Measurements from ENCODE around the gene PRMT5. TPM values are rescaled to one million over a fixed set of nuclear protein-coding genes. Genes with fewer than 3 reads are reported as not detected.

Gene PRMT5
- total RNA-seq, 2 experiments from 2014 or later, result 121 to 151 TPM

- DNase-seq, result peak; percentile 52
Measured at GRCh38 chr14:22898302-22899090, 30.7 kb downstream of the PRMT5 start.

GRCh38 chr14:22897357-22897756 lies 31.8 kb downstream of the PRMT5 start:
- ChIA-PET CTCF (interaction anchor here (1.8 to 8.3 kb wide), 3 partner anchors 10 to 327 kb away, joined by 8 to 71 read pairs (median 13); no protein-coding TSS in a partner anchor), POLR2A (no interaction called here)
- Mint-ChIP-seq H3K9me3 (ENCODE audit: low read depth) (no peaks in the 10 kb centered on the region), H3K27me3 (no peaks in the 10 kb centered on the region), H3K4me3 (no peak overlapping the region), H3K27ac (no peak overlapping the region), H3K4me1 (peaks cover 16% of the 10 kb centered on the region), H3K36me3 (ENCODE audit: low read depth) (peaks cover 23% of the 10 kb centered on the region)
- ATAC-seq, result no peak
- no peak for DNase-seq
- intact Hi-C loops (cut with DNase I, micrococcal nuclease), result no loop called here

More at GRCh38 chr14:22898302-22899090, 30.7 kb downstream of the PRMT5 start:
- H3K27ac Mint-ChIP-seq, result peak overlapping the region; percentile 77
- H3K9me3 Mint-ChIP-seq (ENCODE audit: low read depth), result no peaks in the 10 kb centered on the region
- ChIA-PET POLR2A (interaction anchor here (0.6 kb wide), 1 partner anchor 41 kb away, joined by 4 read pairs; no protein-coding TSS in a partner anchor), CTCF (interaction anchor here (0.5 to 8.3 kb wide), 5 partner anchors 11 to 136 kb away, joined by 3 to 71 read pairs (median 4); partner anchors contain the start of gene LRP10)
- peak; percentile 96 for ATAC-seq
- no peaks in the 10 kb centered on the region for H3K27me3 Mint-ChIP-seq
- H3K4me3 Mint-ChIP-seq, result no peak overlapping the region
- peaks cover 29% of the 10 kb centered on the region for H3K36me3 Mint-ChIP-seq (ENCODE audit: low read depth)
- intact Hi-C loops (cut with DNase I, micrococcal nuclease), result no loop called here
- H3K4me1 Mint-ChIP-seq, result peaks cover 16% of the 10 kb centered on the region

GRCh38 chr14:22896760-22897159 lies 32.4 kb downstream of the PRMT5 start:
- no peaks in the 10 kb centered on the region for H3K9me3 Mint-ChIP-seq (ENCODE audit: low read depth)
- H3K36me3 Mint-ChIP-seq (ENCODE audit: low read depth), result peaks cover 19% of the 10 kb centered on the region
- no peaks in the 10 kb centered on the region for H3K27me3 Mint-ChIP-seq
- ATAC-seq (no peak), DNase-seq (no peak)
- ChIA-PET CTCF (interaction anchor here (0.9 to 8.3 kb wide), 6 partner anchors 9 to 327 kb away, joined by 3 to 71 read pairs (median 8); partner anchors contain the start of genes AJUBA and REM2), POLR2A (interaction anchor here (1.0 kb wide), 1 partner anchor 20 kb away, joined by 5 read pairs; no protein-coding TSS in a partner anchor)
- no peak overlapping the region for H3K4me3 Mint-ChIP-seq
- no peak overlapping the region for H3K27ac Mint-ChIP-seq
- intact Hi-C loops (cut with DNase I, micrococcal nuclease), result no loop called here
- peaks cover 16% of the 10 kb centered on the region for H3K4me1 Mint-ChIP-seq

- ChIA-PET POLR2A (interaction anchor here (0.5 to 1.0 kb wide), 4 partner anchors 20 to 250 kb away, joined by 3 to 5 read pairs (median 4); no protein-coding TSS in a partner anchor), CTCF (interaction anchor here (0.7 to 8.3 kb wide), 9 partner anchors 9 to 424 kb away, joined by 3 to 71 read pairs (median 3); partner anchors contain the start of genes AJUBA and REM2)
- intact Hi-C loops (cut with DNase I, micrococcal nuclease), result no loop called here
- H3K36me3 Mint-ChIP-seq (ENCODE audit: low read depth), result peaks cover 15% of the 10 kb centered on the region
- H3K27ac Mint-ChIP-seq, result no peak overlapping the region
- H3K4me1 Mint-ChIP-seq, result peaks cover 16% of the 10 kb centered on the region
- DNase-seq (no peak), ATAC-seq (no peak)
- no peak overlapping the region for H3K4me3 Mint-ChIP-seq
- no peaks in the 10 kb centered on the region for H3K27me3 Mint-ChIP-seq
- no peaks in the 10 kb centered on the region for H3K9me3 Mint-ChIP-seq (ENCODE audit: low read depth)
Measured at GRCh38 chr14:22896356-22896755, 32.8 kb downstream of the PRMT5 start.

- ChIA-PET POLR2A (no interaction called here), CTCF (interaction anchor here (0.6 to 8.3 kb wide), 10 partner anchors 8 to 325 kb away, joined by 3 to 71 read pairs (median 4); partner anchors contain the start of gene REM2)
- Mint-ChIP-seq H3K27me3 (no peaks in the 10 kb centered on the region), H3K36me3 (ENCODE audit: low read depth) (peaks cover 8% of the 10 kb centered on the region), H3K4me3 (no peak overlapping the region), H3K9me3 (ENCODE audit: low read depth) (no peaks in the 10 kb centered on the region), H3K4me1 (peaks cover 14% of the 10 kb centered on the region), H3K27ac (no peak overlapping the region)
- no peak for DNase-seq
- ATAC-seq, result no peak
- intact Hi-C loops (cut with DNase I, micrococcal nuclease), result no loop called here
Measured at GRCh38 chr14:22895402-22895801, 33.8 kb downstream of the PRMT5 start.

- Mint-ChIP-seq H3K27ac (no peak overlapping the region), H3K9me3 (ENCODE audit: low read depth) (no peaks in the 10 kb centered on the region), H3K4me1 (peaks cover 19% of the 10 kb centered on the region), H3K36me3 (ENCODE audit: low read depth) (peaks cover 5% of the 10 kb centered on the region), H3K4me3 (no peak overlapping the region), H3K27me3 (no peaks in the 10 kb centered on the region)
- intact Hi-C loops (cut with DNase I, micrococcal nuclease), result no loop called here
- CTCF ChIA-PET, result interaction anchor here (0.6 to 1.9 kb wide), 3 partner anchors 8 to 1063 kb away, joined by 3 to 7 read pairs (median 3); no protein-coding TSS in a partner anchor
- DNase-seq, result no peak
- ATAC-seq, result no peak
- POLR2A ChIA-PET, result no interaction called here
Measured at GRCh38 chr14:22893706-22894105, 35.5 kb downstream of the PRMT5 start.

- Mint-ChIP-seq H3K9me3 (ENCODE audit: low read depth) (no peaks in the 10 kb centered on the region), H3K4me1 (peaks cover 18% of the 10 kb centered on the region), H3K27me3 (no peaks in the 10 kb centered on the region), H3K4me3 (no peak overlapping the region), H3K27ac (no peak overlapping the region), H3K36me3 (ENCODE audit: low read depth) (peaks cover 2% of the 10 kb centered on the region)
- intact Hi-C loops (cut with DNase I, micrococcal nuclease), result no loop called here
- CTCF ChIA-PET, result interaction anchor here (0.6 to 1.9 kb wide), 6 partner anchors 9 to 1392 kb away, joined by 3 to 7 read pairs (median 3); no protein-coding TSS in a partner anchor
- no peak for ATAC-seq
- POLR2A ChIA-PET, result no interaction called here
- no peak for DNase-seq
Measured at GRCh38 chr14:22892488-22892887, 36.7 kb downstream of the PRMT5 start.

GRCh38 chr14:22890416-22890815 lies 38.8 kb downstream of the PRMT5 start:
- DNase-seq (no peak), ATAC-seq (no peak)
- H3K9me3 Mint-ChIP-seq (ENCODE audit: low read depth), result no peaks in the 10 kb centered on the region
- peaks cover 2% of the 10 kb centered on the region for H3K27me3 Mint-ChIP-seq
- no peak overlapping the region for H3K4me3 Mint-ChIP-seq
- peaks cover 29% of the 10 kb centered on the region for H3K4me1 Mint-ChIP-seq
- POLR2A ChIA-PET, result interaction anchor here (0.6 to 1.0 kb wide), 2 partner anchors 20 to 64 kb away, joined by 3 read pairs; no protein-coding TSS in a partner anchor
- no peak overlapping the region for H3K27ac Mint-ChIP-seq
- peaks cover 2% of the 10 kb centered on the region for H3K36me3 Mint-ChIP-seq (ENCODE audit: low read depth)
- CTCF ChIA-PET, result interaction anchor here (0.7 to 10.6 kb wide), 7 partner anchors 9 to 320 kb away, joined by 4 to 111 read pairs (median 6); partner anchors contain the start of gene LRP10
- intact Hi-C loops (cut with DNase I, micrococcal nuclease), result no loop called here

- Mint-ChIP-seq H3K4me1 (peaks cover 39% of the 10 kb centered on the region), H3K9me3 (ENCODE audit: low read depth) (no peaks in the 10 kb centered on the region), H3K27ac (no peak overlapping the region), H3K27me3 (peaks cover 2% of the 10 kb centered on the region), H3K4me3 (no peak overlapping the region), H3K36me3 (ENCODE audit: low read depth) (peaks cover 2% of the 10 kb centered on the region)
- intact Hi-C loops (cut with DNase I, micrococcal nuclease), result no loop called here
- CTCF ChIA-PET, result interaction anchor here (0.7 to 10.6 kb wide), 10 partner anchors 9 to 328 kb away, joined by 3 to 111 read pairs (median 3); partner anchors contain the start of genes DAD1 and LRP10
- POLR2A ChIA-PET, result no interaction called here
- no peak for DNase-seq
- ATAC-seq, result no peak
Measured at GRCh38 chr14:22888662-22889061, 40.5 kb downstream of the PRMT5 start.

- ATAC-seq (peak; percentile 11), DNase-seq (peak; percentile 76)
- Mint-ChIP-seq H3K4me1 (peaks cover 45% of the 10 kb centered on the region), H3K4me3 (peak overlapping the region; percentile 70), H3K27me3 (peaks cover 2% of the 10 kb centered on the region), H3K36me3 (ENCODE audit: low read depth) (peaks cover 2% of the 10 kb centered on the region), H3K27ac (no peak overlapping the region), H3K9me3 (ENCODE audit: low read depth) (no peaks in the 10 kb centered on the region)
- intact Hi-C loops (cut with DNase I, micrococcal nuclease), result loop anchor here (1.0 to 2.0 kb wide), 3 partner anchors 16 to 31 kb away; partner anchors contain the start of genes LRP10 (in 1 of the 2) and RBM23 (in 1 of the 2)
- POLR2A ChIA-PET, result interaction anchor here (0.7 kb wide), 1 partner anchor 31 kb away, joined by 3 read pairs; the partner anchor contains the start of gene RBM23
- CTCF ChIA-PET, result interaction anchor here (0.6 to 10.6 kb wide), 7 partner anchors 11 to 969 kb away, joined by 3 to 111 read pairs (median 4); partner anchors contain the start of genes DAD1 and LRP10
Measured at GRCh38 chr14:22887990-22888378, 41.2 kb downstream of the PRMT5 start.

Data from activated CD4-positive, alpha-beta T cell treated with anti-CD3 and anti-CD28 coated beads for 36 hours (primary cell).